Brain microvascular endothelial cell (primary cell): Measurements from ENCODE around the gene PIP4K2C.

Source experiments
- DNase-seq: peaks from one replicate; pipeline ENCODE4 v3.0.0-alpha.2; 2020
- H3K27ac ChIP-seq: fragments of 250-450 bp; sonication (Bioruptor Pico); 2 replicates; pipeline ENCODE4 v1.5.1; 2020; ENCODE audit warnings: mild to moderate bottlenecking, moderate library complexity
- H3K27me3 ChIP-seq: fragments of 250-450 bp; sonication (Bioruptor Pico); replicated peaks from 2 replicates; pipeline ENCODE4 v1.5.1; 2020; ENCODE audit warnings: mild to moderate bottlenecking
- H3K36me3 ChIP-seq: fragments of 250-450 bp; sonication (Bioruptor Pico); replicated peaks from 2 replicates; pipeline ENCODE4 v1.5.1; 2020; ENCODE audit warnings: mild to moderate bottlenecking
- H3K4me3 ChIP-seq: 2 replicates; pipeline ENCODE4 v1.5.1; 2011; ENCODE audit warnings: low read depth, mild to moderate bottlenecking, control low read depth, low read length, moderate library complexity
- CTCF ChIP-seq: IDR thresholded peaks from 2 replicates; pipeline ENCODE4 v1.5.1; 2011; ENCODE audit warnings: low read depth, mild to moderate bottlenecking, moderate library complexity, low read length, control low read depth, inconsistent platforms; ENCODE audit errors: missing control alignments
- in situ Hi-C: cut with HindIII; loops from 2 replicates; pipeline ENCODE4 v1.10.0; 2017; ENCODE audit warnings: low sequenced_read_pairs, low pct_ligation_motif_present

PIP4K2C gene

DNA sequence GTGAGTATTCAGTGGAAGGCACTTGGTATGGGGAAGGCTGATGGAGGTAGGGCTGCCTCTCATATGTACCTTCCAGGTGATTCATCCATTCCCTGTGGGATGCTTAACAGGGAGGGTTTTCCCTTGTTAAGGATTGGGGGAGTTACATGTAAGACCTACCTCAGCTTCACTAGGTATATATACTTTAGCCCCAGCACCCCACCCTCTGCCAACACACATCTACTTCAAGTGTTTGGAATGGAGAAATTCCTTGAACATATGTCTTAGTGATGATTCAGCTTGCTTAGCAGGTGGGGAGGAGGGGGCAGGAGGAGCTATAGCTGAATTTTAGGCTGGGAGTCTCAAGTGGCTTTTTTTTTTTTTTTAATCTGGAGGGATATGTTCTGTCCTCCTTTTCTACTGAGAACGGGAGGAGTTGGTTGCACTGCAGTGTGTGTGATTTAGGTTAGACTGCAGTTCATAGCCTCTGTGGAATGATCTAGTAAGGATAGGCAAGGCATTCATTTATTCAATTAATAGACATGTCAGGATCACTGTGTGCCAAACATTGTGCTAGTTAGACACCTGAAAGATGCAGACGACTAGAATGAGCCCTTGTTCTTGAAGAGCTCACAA, 1.7 kb downstream of the PIP4K2C start:
- no peak for DNase-seq
- peaks cover 2% of the 10 kb centered on the region for H3K27me3 ChIP-seq
- no peak overlapping the region for H3K4me3 ChIP-seq
- H3K36me3 ChIP-seq: no peaks in the 10 kb centered on the region
- in situ Hi-C loops: no loop called here
- TF ChIP-seq CTCF: no peak
- no peak overlapping the region for H3K27ac ChIP-seq

GRCh38 chr12:57593187-57593586, 2.2 kb downstream of the PIP4K2C start:
- Histone ChIP-seq H3K36me3 (no peaks in the 10 kb centered on the region), H3K27ac (no peak overlapping the region), H3K27me3 (peaks cover 2% of the 10 kb centered on the region), H3K4me3 (no peak overlapping the region)
- no peak for DNase-seq
- in situ Hi-C loops: no loop called here
- TF ChIP-seq CTCF: no peak

- H3K27ac ChIP-seq: no peak overlapping the region
- no peak for TF ChIP-seq CTCF
- peaks cover 3% of the 10 kb centered on the region for H3K36me3 ChIP-seq
- H3K4me3 ChIP-seq: no peak overlapping the region
- no peak for DNase-seq
- in situ Hi-C loops: no loop called here
- no peaks in the 10 kb centered on the region for H3K27me3 ChIP-seq
Observed at GRCh38 chr12:57600395-57600794, 9.4 kb downstream of the PIP4K2C start.

GRCh38 chr12:57602544-57602943, 11.6 kb downstream of the PIP4K2C start:
- DNase-seq: no peak
- in situ Hi-C loops: no loop called here
- Histone ChIP-seq H3K27me3 (no peaks in the 10 kb centered on the region), H3K27ac (no peak overlapping the region), H3K36me3 (peaks cover 3% of the 10 kb centered on the region), H3K4me3 (no peak overlapping the region)
- TF ChIP-seq CTCF: no peak

- in situ Hi-C loops: no loop called here
- no peak overlapping the region for H3K27ac ChIP-seq
- DNase-seq: no peak
- no peak overlapping the region for H3K4me3 ChIP-seq
- no peak for TF ChIP-seq CTCF
- peaks cover 3% of the 10 kb centered on the region for H3K36me3 ChIP-seq
- no peaks in the 10 kb centered on the region for H3K27me3 ChIP-seq
Observed at GRCh38 chr12:57603324-57603723, 12.3 kb downstream of the PIP4K2C start.

DNA sequence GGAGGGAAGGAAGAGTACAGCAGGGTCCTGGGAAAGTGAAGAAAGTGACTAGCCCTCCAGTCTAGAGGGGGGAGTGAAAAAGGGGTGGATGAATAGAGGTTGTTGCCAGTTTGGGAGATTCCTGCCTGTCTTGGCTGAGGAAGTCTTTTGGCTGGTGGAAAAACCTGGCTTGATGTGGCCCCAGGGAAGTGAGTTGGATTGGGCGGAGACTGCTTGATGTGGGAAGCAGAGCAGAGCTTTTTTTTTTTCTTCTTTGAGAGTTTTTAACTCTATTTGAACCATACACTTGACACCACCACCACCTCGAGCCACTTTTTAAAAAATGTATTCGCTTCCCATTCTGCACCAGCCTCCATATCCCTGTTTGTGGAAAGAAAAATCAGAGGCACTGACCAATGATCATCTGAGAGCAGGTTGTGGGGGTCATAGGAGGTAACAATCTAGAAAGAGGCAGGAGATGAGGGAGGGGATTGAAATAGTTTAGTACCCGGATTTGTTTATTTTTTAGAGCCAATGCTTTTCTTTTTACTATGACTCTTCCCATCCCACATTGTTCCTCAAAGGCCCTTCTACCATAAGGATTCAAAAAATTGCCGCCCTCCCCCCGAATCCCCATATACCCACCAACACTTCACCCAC, 12.9 kb downstream of the PIP4K2C start:
- DNase-seq: peak; percentile 16
- in situ Hi-C loops: no loop called here
- peak overlapping the region; percentile 75 for H3K4me3 ChIP-seq

More for the DNA sequence above, 12.9 kb downstream of the PIP4K2C start:
- H3K27ac ChIP-seq: no peak overlapping the region
- no peak for TF ChIP-seq CTCF
- peaks cover 3% of the 10 kb centered on the region for H3K36me3 ChIP-seq
- H3K27me3 ChIP-seq: no peaks in the 10 kb centered on the region
